ENCODE data around the gene OR4C6. TPM values are rescaled to one million over a fixed set of nuclear protein-coding genes. Genes with fewer than 3 reads are reported as not detected.

Gene OR4C6
- not detected for total RNA-seq

GRCh38 chr11:55661901-55662300 is at the start of gene OR4C6:
OR4C6 (plus strand) TSS chr11:55662201; CDS start chr11:55665167, 2,966 bp downstream.
- no peaks in the 10 kb centered on the region for H3K36me3 ChIP-seq
- no peak within 1 kb of the TSS for H3K27ac ChIP-seq
- no peaks in the 10 kb centered on the region for H3K9me3 ChIP-seq
- DNase-seq (ENCODE audit: low spot score), result no peak
- H3K27me3 ChIP-seq, result no peaks in the 10 kb centered on the region
- H3K4me3 ChIP-seq, result no peak within 1 kb of the TSS
- H3K4me1 ChIP-seq, result no peaks in the 10 kb centered on the region
- TF ChIP-seq CTCF (IDR thresholded peaks at IDR 0.05), result no peak

GRCh38 chr11:55624531-55624930 is 37.5 kb upstream of the OR4C6 start:
- no peaks in the 10 kb centered on the region for H3K27me3 ChIP-seq
- DNase-seq (ENCODE audit: low spot score), result no peak
- no peaks in the 10 kb centered on the region for H3K36me3 ChIP-seq
- no peak for TF ChIP-seq CTCF (IDR thresholded peaks at IDR 0.05)
- H3K9me3 ChIP-seq, result peaks cover 0 to 19% of the 10 kb centered on the region in 2 donors
- no peaks in the 10 kb centered on the region for H3K4me1 ChIP-seq
- H3K4me3 ChIP-seq, result no peak overlapping the region
- no peak overlapping the region for H3K27ac ChIP-seq

- TF ChIP-seq CTCF (IDR thresholded peaks at IDR 0.05), result no peak
- no peaks in the 10 kb centered on the region for H3K9me3 ChIP-seq
- H3K4me1 ChIP-seq, result no peaks in the 10 kb centered on the region
These were observed 27.2 kb upstream of the OR4C6 start, which contains the start of gene OR4P4 for GRCh38 chr11:55634813-55635212. OR4P4 (plus strand) TSS chr11:55635113.

GRCh38 chr11:55648027-55648426 is 14.0 kb upstream of the OR4C6 start, which contains the start of gene OR4S2:
OR4S2 (plus strand) TSS chr11:55648327; CDS start chr11:55650904, 2,577 bp downstream.
- H3K27me3 ChIP-seq, result no peaks in the 10 kb centered on the region
- no peak for TF ChIP-seq CTCF (IDR thresholded peaks at IDR 0.05)

More at GRCh38 chr11:55634813-55635212, 27.2 kb upstream of the OR4C6 start, which contains the start of gene OR4P4:
- no peak within 1 kb of the TSS for H3K27ac ChIP-seq
- no peaks in the 10 kb centered on the region for H3K36me3 ChIP-seq
- no peak within 1 kb of the TSS for H3K4me3 ChIP-seq
- DNase-seq (ENCODE audit: low spot score), result no peak
- H3K27me3 ChIP-seq, result no peaks in the 10 kb centered on the region

GRCh38 chr11:55652560-55652959 is 9.4 kb upstream of the OR4C6 start:
- no peak for DNase-seq (ENCODE audit: low spot score)
- H3K4me3 ChIP-seq, result no peak overlapping the region

More at GRCh38 chr11:55648027-55648426, 14.0 kb upstream of the OR4C6 start, which contains the start of gene OR4S2:
- Histone ChIP-seq H3K4me1 (no peaks in the 10 kb centered on the region), H3K36me3 (no peaks in the 10 kb centered on the region), H3K27ac (no peak within 1 kb of the TSS), H3K4me3 (no peak within 1 kb of the TSS), H3K9me3 (no peaks in the 10 kb centered on the region)
- DNase-seq (ENCODE audit: low spot score), result no peak

More at GRCh38 chr11:55652560-55652959, 9.4 kb upstream of the OR4C6 start:
- Histone ChIP-seq H3K9me3 (no peaks in the 10 kb centered on the region), H3K4me1 (no peaks in the 10 kb centered on the region), H3K27me3 (no peaks in the 10 kb centered on the region), H3K36me3 (no peaks in the 10 kb centered on the region), H3K27ac (no peak overlapping the region)
- no peak for TF ChIP-seq CTCF (IDR thresholded peaks at IDR 0.05)

All from right atrium auricular region (tissue), 2 donors.